ENCODE measurements around the gene GNAI3.

GNAI3 gene

GRCh38 chr1:109621379-109622136 is 73.1 kb downstream of the GNAI3 start:
- TF ChIP-seq CTCF (conservative IDR thresholded peaks at IDR 0.05) (no peak), ZFX (IDR thresholded peaks at IDR 0.05) (no peak)
- peak overlapping the region; percentile 96 for H3K27ac ChIP-seq

- no peak overlapping the region; the same call in 1 of the 2 replicates for H3K27ac ChIP-seq
- no peak for TF ChIP-seq CTCF (conservative IDR thresholded peaks at IDR 0.05)
Observed at GRCh38 chr1:109622137-109622892, 73.9 kb downstream of the GNAI3 start.

DNA sequence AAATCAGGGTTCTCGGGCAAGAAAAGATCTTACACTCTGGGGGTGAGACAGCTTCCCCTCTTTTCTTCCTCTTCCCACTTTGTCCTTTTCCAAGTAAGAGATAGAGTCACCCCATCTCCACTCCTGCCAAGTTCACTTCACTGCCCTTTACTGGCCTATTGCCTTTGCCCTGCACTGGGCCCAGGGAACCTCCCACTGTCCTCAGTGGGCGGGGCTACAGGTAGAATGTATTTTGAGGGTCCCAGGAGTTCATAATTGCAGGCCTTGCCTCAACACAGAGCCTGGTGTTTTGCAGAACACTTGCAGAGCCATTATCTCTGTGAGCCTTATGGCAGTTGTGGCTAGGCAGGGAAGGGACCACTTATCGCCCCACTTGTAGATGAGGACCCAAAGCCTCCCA is 74.5 kb downstream of the GNAI3 start:
- no peak overlapping the region for H3K27ac ChIP-seq
- TF ChIP-seq CTCF (conservative IDR thresholded peaks at IDR 0.05) (no peak), ZFX (IDR thresholded peaks at IDR 0.05) (no peak)

GRCh38 chr1:109623601-109624161 is 75.3 kb downstream of the GNAI3 start:
- H3K27ac ChIP-seq = no peak overlapping the region
- no peak for TF ChIP-seq CTCF (conservative IDR thresholded peaks at IDR 0.05)
- no peak for TF ChIP-seq ZFX (IDR thresholded peaks at IDR 0.05)

GRCh38 chr1:109624201-109625010 is 76.0 kb downstream of the GNAI3 start:
- no peak overlapping the region for H3K27ac ChIP-seq

GRCh38 chr1:109625176-109625575 is 76.8 kb downstream of the GNAI3 start:
- TF ChIP-seq ZFX (IDR thresholded peaks at IDR 0.05) (no peak), CTCF (conservative IDR thresholded peaks at IDR 0.05) (no peak)
- H3K27ac ChIP-seq = no peak overlapping the region

More at GRCh38 chr1:109624201-109625010, 76.0 kb downstream of the GNAI3 start:
- no peak for TF ChIP-seq CTCF (conservative IDR thresholded peaks at IDR 0.05)
- TF ChIP-seq ZFX (IDR thresholded peaks at IDR 0.05) = no peak
